GM12878 (cell line): ENCODE results near the gene TOM1L2. TPM values are rescaled to one million over a fixed set of nuclear protein-coding genes. Genes with fewer than 3 reads are reported as not detected.
A peak's percentile ranks its signal among the peaks of the same experiment; 100 is the strongest.

Experiments used
- BRCA1 ChIP-seq: IDR thresholded peaks from 2 replicates; pipeline ENCODE4 v1.6.1; 2011; ENCODE audit warnings: low read depth, low read length, improper control_type of control experiment
- CHD1 ChIP-seq: IDR thresholded peaks from 2 replicates; pipeline ENCODE4 v1.6.1; 2012; ENCODE audit warnings: low read depth, low read length, improper control_type of control experiment
- CHD4 ChIP-seq: fragments of 200-600 bp; sonication (generic); IDR thresholded peaks from 2 replicates; pipeline ENCODE4 v1.6.1; 2016; ENCODE audit warnings: mild to moderate bottlenecking
- E2F4 ChIP-seq: IDR thresholded peaks from 2 replicates; pipeline ENCODE4 v1.6.1; 2012; ENCODE audit warnings: low read depth, low read length, improper control_type of control experiment
- EED ChIP-seq: sonication (generic); IDR thresholded peaks from 2 replicates; pipeline ENCODE4 v1.6.1; 2016; ENCODE audit warnings: antibody characterized with exemption, low read depth
- ESRRA ChIP-seq: IDR thresholded peaks from 2 replicates; pipeline ENCODE4 v1.6.1; 2012; ENCODE audit warnings: mild to moderate bottlenecking, low read length, improper control_type of control experiment
- ETV6 ChIP-seq, 2 experiments: fragments of 450-650 bp in 1 of 2; IDR thresholded peaks in 1 of 2; conservative IDR thresholded peaks in 1 of 2; 2 replicates each; pipeline ENCODE4 v1.6.1; 2014; ENCODE audit warnings: antibody characterized with exemption in 1 of 2, borderline replicate concordance in 1 of 2, low read depth in 1 of 2, mild to moderate bottlenecking in 1 of 2, moderate library complexity in 1 of 2
- KLF5 ChIP-seq: fragments of 450-650 bp; IDR thresholded peaks from 2 replicates; pipeline ENCODE4 v1.6.1; 2014; ENCODE audit warnings: mild to moderate bottlenecking; ENCODE audit not compliant: partially characterized antibody
- MEF2B ChIP-seq: fragments of 450-650 bp; IDR thresholded peaks from 2 replicates; pipeline ENCODE4 v1.6.1; 2018; ENCODE audit warnings: mild to moderate bottlenecking, moderate library complexity; ENCODE audit not compliant: partially characterized antibody, poor library complexity, severe bottlenecking
- NFXL1 ChIP-seq: fragments of 450-650 bp; IDR thresholded peaks from 2 replicates; pipeline ENCODE4 v1.6.1; 2017; ENCODE audit warnings: antibody characterized with exemption, mild to moderate bottlenecking, borderline replicate concordance
- NKRF ChIP-seq: fragments of 450-650 bp; conservative IDR thresholded peaks from 2 replicates; pipeline ENCODE4 v1.6.1; 2017; ENCODE audit warnings: mild to moderate bottlenecking, moderate library complexity
- RCOR1 ChIP-seq: conservative IDR thresholded peaks from 2 replicates; pipeline ENCODE4 v1.6.1; 2012; ENCODE audit warnings: low read depth, low read length, improper control_type of control experiment
- SKIL ChIP-seq: fragments of 450-650 bp; IDR thresholded peaks from 2 replicates; pipeline ENCODE4 v1.6.1; 2017; ENCODE audit warnings: mild to moderate bottlenecking, low read depth, inconsistent platforms; ENCODE audit not compliant: poor library complexity, severe bottlenecking
- SPI1 ChIP-seq: IDR thresholded peaks from 2 replicates; pipeline ENCODE4 v1.6.1; 2011; ENCODE audit warnings: low read depth, mild to moderate bottlenecking, low read length, moderate library complexity, borderline replicate concordance; ENCODE audit not compliant: insufficient read depth
- SRF ChIP-seq, 2 experiments: IDR thresholded peaks; 2 replicates each; pipeline ENCODE4 v1.6.1; 2011; ENCODE audit warnings: low read depth in 2 of 2, low read length in 2 of 2, mild to moderate bottlenecking in 1 of 2, moderate library complexity in 1 of 2
- ZNF24 ChIP-seq: fragments of 450-650 bp; IDR thresholded peaks from 2 replicates; pipeline ENCODE4 v1.6.1; 2017; ENCODE audit warnings: antibody characterized with exemption, mild to moderate bottlenecking
- polyA plus RNA-seq, 11 experiments: library from polyadenylated mRNA; depleted of rRNA in 4 of 11; unstranded in 6 of 11; stranded (reverse) in 5 of 11; fragments of >200 nt; fragmentation: Nextera tagmentation in 4 of 11; fragmentation: Illumina TruSeq in 1 of 11; extraction: Ambion mirVana in 4 of 11; extraction: Trizol in 1 of 11; gene quantifications; 1 replicate in 1 of 11; 2 replicates in 10 of 11; pipeline versions ENCODE4 v1.2.1 to v1.2.3, GENCODE V29; 2011 to 2016; ENCODE audit warnings: inconsistent platforms in 2 of 11, missing spikeins in 2 of 11, low read depth in 1 of 11
- total RNA-seq, 4 experiments: library from RNA; depleted of rRNA in 3 of 4; stranded (reverse); fragments of >200 nt in 3 of 4; fragmentation: Illumina TruSeq in 1 of 4; extraction: Trizol in 1 of 4; gene quantifications; 2 replicates each; pipeline versions ENCODE4 v1.2.1 to v1.2.3, GENCODE V29; 2013 to 2021
- TF ChIP-seq, protein P1 (sequence below): fragments of 450-650 bp; formaldehyde crosslinking; IDR thresholded peaks from 2 replicates; pipeline ENCODE4 v1.4.0; 2020; ENCODE audit warnings: mild to moderate bottlenecking, moderate library complexity

Gene TOM1L2
- total and polyA plus RNA-seq, 10 of the 15 experiments (the other 5 are each of a cell fraction or from before 2014, with no cell fraction given), result 0.19 to 19.2 (median 8.1) TPM

DNA sequence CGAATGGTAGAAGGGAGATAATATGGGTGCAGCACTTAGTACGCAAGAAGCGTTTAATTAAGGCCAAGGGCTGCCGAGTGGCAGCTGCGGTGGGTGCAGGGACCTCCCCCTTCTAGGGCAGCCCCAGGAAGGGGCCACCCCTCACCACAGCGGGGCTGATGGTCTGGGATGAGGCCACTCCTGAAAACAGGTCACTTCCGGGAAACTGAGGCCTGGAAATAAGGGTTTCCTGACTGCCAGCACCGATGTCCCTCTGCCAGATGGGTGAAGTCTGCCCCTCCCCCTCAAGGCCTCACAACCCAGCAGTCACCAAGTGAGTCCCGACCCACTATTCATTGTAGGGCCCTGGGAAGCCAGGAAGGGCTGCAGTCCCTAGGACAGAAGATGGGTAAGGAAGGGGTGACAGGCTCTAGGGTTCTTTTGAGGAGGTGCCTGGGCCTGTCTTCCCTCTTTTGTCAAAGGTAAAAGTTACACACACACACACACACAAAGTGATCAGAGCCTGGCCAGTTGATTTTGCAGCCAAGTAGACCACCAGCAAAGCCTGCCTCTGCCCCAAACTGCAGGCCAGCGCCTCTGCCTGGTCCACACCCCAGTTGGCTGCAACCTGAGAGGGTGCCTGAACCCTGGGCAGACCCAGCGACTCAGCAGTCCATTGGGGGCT lies 147.9 kb downstream of the TOM1L2 start (continued):
- TF ChIP-seq SKIL (no peak), NFXL1 (no peak), E2F4 (no peak), NKRF (no peak), CHD1 (no peak), EED (no peak), BRCA1 (no peak), MEF2B (peak; percentile 16), SRF (IDR thresholded peaks at IDR 0.05; ENCODE audit: low read depth in 2 of 2, low read length in 2 of 2) (no peak), ZNF24 (no peak), SPI1 (no peak), RCOR1 (no peak), KLF5 (no peak), CHD4 (no peak), ETV6 (conservative IDR thresholded peaks at IDR 0.05 in 1 of 2, IDR thresholded peaks at IDR 0.05 in 1 of 2; ENCODE audit: borderline replicate concordance in 1 of 2, low read depth in 1 of 2) (0 out of 4 replicates have a peak, but pooled peaks of 1 of the 2 experiments have one; percentile 36), ESRRA (no peak)
- TF ChIP-seq, protein P1, sequence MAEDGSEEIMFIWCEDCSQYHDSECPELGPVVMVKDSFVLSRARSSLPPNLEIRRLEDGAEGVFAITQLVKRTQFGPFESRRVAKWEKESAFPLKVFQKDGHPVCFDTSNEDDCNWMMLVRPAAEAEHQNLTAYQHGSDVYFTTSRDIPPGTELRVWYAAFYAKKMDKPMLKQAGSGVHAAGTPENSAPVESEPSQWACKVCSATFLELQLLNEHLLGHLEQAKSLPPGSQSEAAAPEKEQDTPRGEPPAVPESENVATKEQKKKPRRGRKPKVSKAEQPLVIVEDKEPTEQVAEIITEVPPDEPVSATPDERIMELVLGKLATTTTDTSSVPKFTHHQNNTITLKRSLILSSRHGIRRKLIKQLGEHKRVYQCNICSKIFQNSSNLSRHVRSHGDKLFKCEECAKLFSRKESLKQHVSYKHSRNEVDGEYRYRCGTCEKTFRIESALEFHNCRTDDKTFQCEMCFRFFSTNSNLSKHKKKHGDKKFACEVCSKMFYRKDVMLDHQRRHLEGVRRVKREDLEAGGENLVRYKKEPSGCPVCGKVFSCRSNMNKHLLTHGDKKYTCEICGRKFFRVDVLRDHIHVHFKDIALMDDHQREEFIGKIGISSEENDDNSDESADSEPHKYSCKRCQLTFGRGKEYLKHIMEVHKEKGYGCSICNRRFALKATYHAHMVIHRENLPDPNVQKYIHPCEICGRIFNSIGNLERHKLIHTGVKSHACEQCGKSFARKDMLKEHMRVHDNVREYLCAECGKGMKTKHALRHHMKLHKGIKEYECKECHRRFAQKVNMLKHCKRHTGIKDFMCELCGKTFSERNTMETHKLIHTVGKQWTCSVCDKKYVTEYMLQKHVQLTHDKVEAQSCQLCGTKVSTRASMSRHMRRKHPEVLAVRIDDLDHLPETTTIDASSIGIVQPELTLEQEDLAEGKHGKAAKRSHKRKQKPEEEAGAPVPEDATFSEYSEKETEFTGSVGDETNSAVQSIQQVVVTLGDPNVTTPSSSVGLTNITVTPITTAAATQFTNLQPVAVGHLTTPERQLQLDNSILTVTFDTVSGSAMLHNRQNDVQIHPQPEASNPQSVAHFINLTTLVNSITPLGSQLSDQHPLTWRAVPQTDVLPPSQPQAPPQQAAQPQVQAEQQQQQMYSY, result no peak
